Ovary (tissue), 3 donors: ENCODE measurements around the gene KRTAP4-16.

Experiments
- POLR2A ChIP-seq: fragments of 450-650 bp; IDR thresholded peaks from one replicate; pipeline ENCODE4 v1.6.1; 2017; ENCODE audit warnings: antibody characterized with exemption, mild to moderate bottlenecking, moderate library complexity
- TF ChIP-seq, protein P1 (sequence below), 3 donors: fragments of 450-650 bp in 2 of 3; fragments of 200-600 bp in 1 of 3; IDR thresholded peaks; one replicate each; pipeline versions ENCODE4 v1.5.1 to v1.8.0; 2016 to 2022; ENCODE audit warnings: antibody characterized with exemption in 3 of 3, mild to moderate bottlenecking in 1 of 3
- donor health status: DM: no; HTN: no; CAD: no.

GRCh38 chr17:41131979-41132378 is 30.0 kb upstream of the KRTAP4-16 start:
- TF ChIP-seq, protein P1, sequence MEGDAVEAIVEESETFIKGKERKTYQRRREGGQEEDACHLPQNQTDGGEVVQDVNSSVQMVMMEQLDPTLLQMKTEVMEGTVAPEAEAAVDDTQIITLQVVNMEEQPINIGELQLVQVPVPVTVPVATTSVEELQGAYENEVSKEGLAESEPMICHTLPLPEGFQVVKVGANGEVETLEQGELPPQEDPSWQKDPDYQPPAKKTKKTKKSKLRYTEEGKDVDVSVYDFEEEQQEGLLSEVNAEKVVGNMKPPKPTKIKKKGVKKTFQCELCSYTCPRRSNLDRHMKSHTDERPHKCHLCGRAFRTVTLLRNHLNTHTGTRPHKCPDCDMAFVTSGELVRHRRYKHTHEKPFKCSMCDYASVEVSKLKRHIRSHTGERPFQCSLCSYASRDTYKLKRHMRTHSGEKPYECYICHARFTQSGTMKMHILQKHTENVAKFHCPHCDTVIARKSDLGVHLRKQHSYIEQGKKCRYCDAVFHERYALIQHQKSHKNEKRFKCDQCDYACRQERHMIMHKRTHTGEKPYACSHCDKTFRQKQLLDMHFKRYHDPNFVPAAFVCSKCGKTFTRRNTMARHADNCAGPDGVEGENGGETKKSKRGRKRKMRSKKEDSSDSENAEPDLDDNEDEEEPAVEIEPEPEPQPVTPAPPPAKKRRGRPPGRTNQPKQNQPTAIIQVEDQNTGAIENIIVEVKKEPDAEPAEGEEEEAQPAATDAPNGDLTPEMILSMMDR (IDR thresholded peaks at IDR 0.05) = no peak
- TF ChIP-seq POLR2A = no peak
